H1 (cell line): ENCODE measurements around the gene RBBP8. TPM values are rescaled to one million over a fixed set of nuclear protein-coding genes. Genes with fewer than 3 reads are reported as not detected.

ENCODE experiments used
- CTCF ChIA-PET: fragments of 300-600 bp; sonication (Branson Sonifier 250); formaldehyde crosslinking; loops from one replicate; lab custom pipeline; 2021; ENCODE audit not compliant: partially characterized antibody; lab: Charles Lee
- POLR2A ChIA-PET: fragments of 300-600 bp; sonication (Branson Sonifier 250); formaldehyde crosslinking; loops from one replicate; lab custom pipeline; 2021; ENCODE audit warnings: inconsistent platforms; ENCODE audit not compliant: partially characterized antibody; lab: Charles Lee
- DNase-seq, 2 experiments: peaks; one replicate each; pipeline versions ENCODE4 v3.0.0 to v3.0.0-alpha.2; 2010 to 2022; ENCODE audit warnings: low spot score in 2 of 2, low read depth in 1 of 2, mixed read lengths in 1 of 2
- FAIRE-seq: peaks from 2 replicates; lab custom pipeline; 2011; peaks lifted over from hg19 to GRCh38; lab: Jason Lieb, UNC
- H2AFZ ChIP-seq: 2 replicates; pipeline ENCODE4 v1.8.1; 2012; ENCODE audit warnings: low read length, inconsistent platforms
- H2AK5ac ChIP-seq: 2 replicates; pipeline ENCODE4 v1.6.1; 2013; ENCODE audit warnings: low read depth, low read length
- H2BK120ac ChIP-seq: replicated peaks from 2 replicates; pipeline ENCODE3; 2013; ENCODE audit warnings: low read depth, low read length, inconsistent platforms
- H2BK12ac ChIP-seq: 2 replicates; pipeline ENCODE4 v1.6.1; 2013; ENCODE audit warnings: low read depth, low read length
- H2BK15ac ChIP-seq: 2 replicates; pipeline ENCODE4 v1.6.1; 2013; ENCODE audit warnings: low read length
- H2BK20ac ChIP-seq: 2 replicates; pipeline ENCODE4 v1.6.1; 2013; ENCODE audit warnings: low read length
- H2BK5ac ChIP-seq: 2 replicates; pipeline ENCODE4 v1.6.1; 2013; ENCODE audit warnings: low read depth, low read length
- H3K14ac ChIP-seq: 2 replicates; pipeline ENCODE4 v1.6.1; 2013; ENCODE audit warnings: inconsistent platforms; ENCODE audit not compliant: insufficient read length
- H3K18ac ChIP-seq: 2 replicates; pipeline ENCODE4 v1.6.1; 2013; ENCODE audit warnings: low read length; ENCODE audit errors: extremely low read depth
- H3K23ac ChIP-seq: 2 replicates; pipeline ENCODE4 v1.6.1; 2013; ENCODE audit warnings: inconsistent platforms; ENCODE audit not compliant: insufficient read length
- H3K23me2 ChIP-seq: 2 replicates; pipeline ENCODE4 v1.6.1; 2013; ENCODE audit warnings: low read depth, low read length
- H3K27ac ChIP-seq: 2 replicates; pipeline ENCODE4 v1.6.1; 2011; ENCODE audit warnings: low read depth, low read length, inconsistent platforms
- H3K27me3 ChIP-seq, 4 experiments: replicated peaks in 1 of 4; 1 replicate in 1 of 4; 2 replicates in 3 of 4; pipeline versions ENCODE4 v1.6.1 to v1.8.1; 2011 to 2013; ENCODE audit warnings: low read length in 3 of 4, mild to moderate bottlenecking in 3 of 4, inconsistent platforms in 2 of 4, mixed read lengths in 2 of 4, moderate library complexity in 1 of 4; ENCODE audit not compliant: control insufficient read depth in 3 of 4, insufficient read depth in 3 of 4; ENCODE audit errors: extremely low read depth in 1 of 4
- H3K36me3 ChIP-seq, 4 experiments: 2 replicates each; pipeline versions ENCODE4 v1.6.1 to v1.8.1; 2011 to 2013; ENCODE audit warnings: mild to moderate bottlenecking in 4 of 4, low read length in 3 of 4, moderate library complexity in 2 of 4, control low read depth in 1 of 4, inconsistent platforms in 1 of 4; ENCODE audit not compliant: insufficient read depth in 4 of 4, control insufficient read depth in 2 of 4
- H3K4ac ChIP-seq: replicated peaks from 2 replicates; pipeline ENCODE3; 2013; ENCODE audit warnings: low read length, low read depth, mixed read lengths, inconsistent platforms; ENCODE audit not compliant: insufficient read length
- H3K4me1 ChIP-seq, 4 experiments: replicated peaks in 1 of 4; 1 replicate in 1 of 4; 2 replicates in 3 of 4; pipeline versions ENCODE4 v1.6.1 to v1.8.1; 2011 to 2013; ENCODE audit warnings: low read length in 3 of 4, inconsistent platforms in 2 of 4, mixed read lengths in 1 of 4; ENCODE audit not compliant: insufficient read depth in 4 of 4, control insufficient read depth in 3 of 4
- H3K4me2 ChIP-seq, 2 experiments: 2 replicates each; pipeline versions ENCODE4 v1.6.1 to v1.8.1; 2011 to 2013; ENCODE audit warnings: low read depth in 2 of 2, low read length in 2 of 2, control low read depth in 1 of 2, inconsistent platforms in 1 of 2, mild to moderate bottlenecking in 1 of 2; ENCODE audit not compliant: insufficient read depth in 1 of 2
- H3K4me3 ChIP-seq, 4 experiments: fragments of 200-600, 300-600 bp in 1 of 4; sonication (generic), shearing (Covaris generic), sonication (Bioruptor Twin) in 1 of 4; 2 replicates each; pipeline versions ENCODE4 v1.5.1 to v1.8.1; 2011 to 2016; ENCODE audit warnings: low read length in 4 of 4, low read depth in 3 of 4, control low read depth in 2 of 4, inconsistent platforms in 2 of 4, mild to moderate bottlenecking in 2 of 4, mixed read lengths in 1 of 4, moderate library complexity in 1 of 4; ENCODE audit not compliant: insufficient read depth in 2 of 4; ENCODE audit errors: extremely low read depth in 1 of 4
- H3K56ac ChIP-seq: replicated peaks from 2 replicates; pipeline ENCODE3; 2013; ENCODE audit warnings: low read depth, mild to moderate bottlenecking, mixed read lengths, low read length, inconsistent platforms; ENCODE audit not compliant: insufficient read length
- H3K79me1 ChIP-seq: 2 replicates; pipeline ENCODE4 v1.6.1; 2013; ENCODE audit warnings: low read depth, low read length, control low read depth
- H3K79me2 ChIP-seq, 2 experiments: 2 replicates each; pipeline versions ENCODE4 v1.6.1 to v1.8.1; 2012 to 2013; ENCODE audit warnings: low read length in 2 of 2, mild to moderate bottlenecking in 2 of 2, inconsistent platforms in 1 of 2; ENCODE audit not compliant: insufficient read depth in 2 of 2, control insufficient read depth in 1 of 2
- H3K9ac ChIP-seq, 4 experiments: replicated peaks in 1 of 4; 1 replicate in 1 of 4; 2 replicates in 3 of 4; pipeline versions ENCODE4 v1.6.1 to v1.8.1; 2011 to 2013; ENCODE audit warnings: low read depth in 3 of 4, low read length in 3 of 4, control low read depth in 2 of 4, mild to moderate bottlenecking in 2 of 4, moderate library complexity in 2 of 4, inconsistent platforms in 1 of 4; ENCODE audit errors: extremely low read depth in 1 of 4
- H3K9me3 ChIP-seq, 2 experiments: 2 replicates each; pipeline versions ENCODE4 v1.6.1 to v1.8.1; 2012 to 2013; ENCODE audit warnings: mild to moderate bottlenecking in 2 of 2, moderate library complexity in 2 of 2, control low read depth in 1 of 2, inconsistent platforms in 1 of 2, low read depth in 1 of 2, low read length in 1 of 2, mixed read lengths in 1 of 2; ENCODE audit not compliant: insufficient read depth in 2 of 2
- H4K20me1 ChIP-seq, 2 experiments: replicated peaks in 1 of 2; 2 replicates each; pipeline versions ENCODE3 to v1.8.1; 2011 to 2013; ENCODE audit warnings: inconsistent platforms in 2 of 2, low read length in 2 of 2, mild to moderate bottlenecking in 1 of 2; ENCODE audit not compliant: insufficient read depth in 2 of 2, control insufficient read depth in 1 of 2
- H4K5ac ChIP-seq: 2 replicates; pipeline ENCODE4 v1.6.1; 2013; ENCODE audit warnings: low read length, low read depth, mixed read lengths, inconsistent platforms; ENCODE audit not compliant: insufficient read length
- H4K8ac ChIP-seq: 2 replicates; pipeline ENCODE4 v1.8.0; 2013; ENCODE audit warnings: mild to moderate bottlenecking, moderate library complexity, low read length, inconsistent platforms; ENCODE audit not compliant: insufficient read depth; ENCODE audit errors: extremely low read depth
- H4K91ac ChIP-seq: replicated peaks from 2 replicates; pipeline ENCODE3; 2013; ENCODE audit warnings: low read length, mixed read lengths, inconsistent platforms; ENCODE audit not compliant: insufficient read length
- ASH2L ChIP-seq: fragments of 200-600, 300-600 bp; sonication (generic); IDR thresholded peaks from one replicate; pipeline ENCODE4 v1.7.1; 2017; ENCODE audit warnings: low read length
- BCL11A ChIP-seq, 2 experiments: IDR thresholded peaks; one replicate each; pipeline ENCODE4 v1.6.1; 2011; ENCODE audit warnings: low read depth in 2 of 2, low read length in 2 of 2, mild to moderate bottlenecking in 2 of 2
- CHD2 ChIP-seq: IDR thresholded peaks from 2 replicates; pipeline ENCODE4 v1.6.1; 2012; ENCODE audit warnings: low read length, improper control_type of control experiment
- GTF2F1 ChIP-seq: IDR thresholded peaks from 2 replicates; pipeline ENCODE4 v1.6.1; 2012; ENCODE audit warnings: low read depth, low read length, improper control_type of control experiment, borderline replicate concordance
- RBBP5 ChIP-seq: IDR thresholded peaks from 2 replicates; pipeline ENCODE4 v1.7.1; 2012; ENCODE audit warnings: low read depth, mild to moderate bottlenecking, inconsistent platforms, low read length, moderate library complexity, borderline replicate concordance
- RNF2 ChIP-seq: fragments of 200-900, 300-1000 bp; sonication (generic); IDR thresholded peaks from 2 replicates; pipeline ENCODE4 v1.7.1; 2016; ENCODE audit warnings: borderline replicate concordance, low read depth, mild to moderate bottlenecking, antibody characterized with exemption, low read length; ENCODE audit not compliant: poor library complexity, severe bottlenecking; ENCODE audit errors: missing control alignments
- SAP30 ChIP-seq: fragments of 300-600 bp; sonication (generic); IDR thresholded peaks from 2 replicates; pipeline ENCODE4 v1.7.1; 2012; ENCODE audit warnings: low read length, moderate library complexity, mild to moderate bottlenecking, inconsistent platforms; ENCODE audit not compliant: insufficient read depth, insufficient replicate concordance
- SUZ12 ChIP-seq: fragments of 200-600 bp; sonication (generic); IDR thresholded peaks from 2 replicates; pipeline ENCODE4 v1.6.1; 2012; ENCODE audit warnings: mild to moderate bottlenecking, inconsistent platforms, low read length, moderate library complexity, mixed read lengths
- TAF7 ChIP-seq: optimal IDR thresholded peaks from 2 replicates; pipeline ENCODE3; 2011; ENCODE audit warnings: low read depth, mild to moderate bottlenecking, inconsistent platforms, low read length, moderate library complexity, borderline replicate concordance
- WGBS, 2 experiments: shearing (Covaris generic) in 1 of 2; methylation state at CpG; one replicate each; pipeline versions ENCODE4 v1.1.6 to v1.1.7; 2013 to 2015; ENCODE audit warnings: low lambda C conversion rate in 2 of 2, mixed read lengths in 2 of 2, inconsistent platforms in 1 of 2, low coverage in 1 of 2, missing lambda C conversion rate in 1 of 2; ENCODE audit not compliant: insufficient replicate concordance in 2 of 2, insufficient coverage in 1 of 2, insufficient read length in 1 of 2; ENCODE audit errors: extremely low coverage in 1 of 2, missing lambda C conversion rate in 1 of 2; 5-methylcytosine and 5-hydroxymethylcytosine counted together
- polyA plus RNA-seq, 7 experiments: library from polyadenylated mRNA; depleted of rRNA in 3 of 7; stranded (reverse) in 5 of 7; unstranded in 2 of 7; fragments of >200 nt in 5 of 7; fragments of 200-250 nt in 2 of 7; gene quantifications; 1 replicate in 5 of 7; 2 replicates in 1 of 7; 4 replicates in 1 of 7; pipeline versions ENCODE4 v1.2.1 to v1.2.3, GENCODE V29; 2011 to 2013; ENCODE audit warnings: missing spikeins in 2 of 7, mixed read lengths in 2 of 7
- total RNA-seq: library from RNA; stranded (reverse); fragmentation: NEBNext Ultra II Directional; extraction: Animal tissue kit (Norgen Biotek cat#: 25700); gene quantifications from 2 replicates; pipeline ENCODE4 v1.2.1, GENCODE V29; 2021

Gene RBBP8
- total and polyA plus RNA-seq, 2 of the 8 experiments (the other 6 are each of a cell fraction or from before 2014, with no cell fraction given), result 16.1 to 65.8 TPM

GRCh38 chr18:22943847-22944246 is 10.7 kb downstream of the RBBP8 start:
- CTCF ChIA-PET, result no interaction called here
- H2AFZ ChIP-seq, result no peak overlapping the region
- H4K8ac ChIP-seq, result no peak overlapping the region
- H3K4ac ChIP-seq, result no peak overlapping the region
- H3K4me3 ChIP-seq, result no peak overlapping the region
- no peak overlapping the region for H2AK5ac ChIP-seq
- no peak overlapping the region for H4K5ac ChIP-seq
- no peak overlapping the region for H3K56ac ChIP-seq
- H3K4me2 ChIP-seq, result no peak overlapping the region
- H2BK20ac ChIP-seq, result no peak overlapping the region
- H3K79me2 ChIP-seq, result peaks cover 0 to 11% of the 10 kb centered on the region in 2 experiments; a peak in 1 of 4 replicates
- peaks cover 0 to 44% (median 1%) of the 10 kb centered on the region in 4 experiments; a peak in 3 of 8 replicates for H3K36me3 ChIP-seq
- peaks cover 2% of the 10 kb centered on the region for H3K79me1 ChIP-seq
- no peak overlapping the region for H4K91ac ChIP-seq
- no peak for DNase-seq
- no peaks in the 10 kb centered on the region for H3K9me3 ChIP-seq
- 90% methylated on average over 2 of the region's 2 CpGs; no CpG with 5 or more reads in 1 of the 2 experiments for WGBS, 2 experiments
- POLR2A ChIA-PET, result interaction anchor here (1.0 kb wide), 1 partner anchor 29 kb away, joined by 3 read pairs; no protein-coding TSS in a partner anchor
- H4K20me1 ChIP-seq, result no peaks in the 10 kb centered on the region
- H3K27me3 ChIP-seq, result no peaks in the 10 kb centered on the region
- H3K14ac ChIP-seq, result no peak overlapping the region
- no peak overlapping the region for H3K27ac ChIP-seq
- H3K23ac ChIP-seq, result no peak overlapping the region
- no peak overlapping the region for H2BK120ac ChIP-seq
- no peaks in the 10 kb centered on the region for H3K23me2 ChIP-seq
- no peak overlapping the region for H2BK15ac ChIP-seq
- no peak for FAIRE-seq
- no peak overlapping the region for H2BK12ac ChIP-seq
- no peak overlapping the region for H3K18ac ChIP-seq
- no peaks in the 10 kb centered on the region for H3K4me1 ChIP-seq
- no peak overlapping the region for H3K9ac ChIP-seq
- no peak overlapping the region for H2BK5ac ChIP-seq
- TF ChIP-seq RNF2, result no peak
- TF ChIP-seq SUZ12, result no peak
- no peak for TF ChIP-seq TAF7
- TF ChIP-seq SAP30, result no peak
- no peak for TF ChIP-seq ASH2L
- no peak for TF ChIP-seq CHD2
- no peak for TF ChIP-seq RBBP5
- TF ChIP-seq GTF2F1, result no peak
- TF ChIP-seq BCL11A (IDR thresholded peaks at IDR 0.05; ENCODE audit: low read depth in 2 of 2, low read length in 2 of 2), result no peak
